ENCODE results near the gene ATP8B2.

- TF ChIP-seq POLR2A (IDR thresholded peaks at IDR 0.05) (no peak), CTCF (IDR thresholded peaks at IDR 0.05 in 4 of 5, conservative IDR thresholded peaks at IDR 0.05 in 1 of 5) (peak in 2 of 5 experiments; percentile 6 to 30)
Observed at GRCh38 chr1:154348429-154349076, 23.2 kb downstream of the ATP8B2 start.

Data from gastrocnemius medialis (tissue), 4 donors.